Activated T-cell treated with anti-CD3 and anti-CD28 coated beads for 4 hours (primary cell): ENCODE measurements around the gene HDDC3.

Experiments
- DNase-seq: peaks from one replicate; pipeline ENCODE4 v3.0.0-alpha.2; 2020

The HDDC3 gene

DNA sequence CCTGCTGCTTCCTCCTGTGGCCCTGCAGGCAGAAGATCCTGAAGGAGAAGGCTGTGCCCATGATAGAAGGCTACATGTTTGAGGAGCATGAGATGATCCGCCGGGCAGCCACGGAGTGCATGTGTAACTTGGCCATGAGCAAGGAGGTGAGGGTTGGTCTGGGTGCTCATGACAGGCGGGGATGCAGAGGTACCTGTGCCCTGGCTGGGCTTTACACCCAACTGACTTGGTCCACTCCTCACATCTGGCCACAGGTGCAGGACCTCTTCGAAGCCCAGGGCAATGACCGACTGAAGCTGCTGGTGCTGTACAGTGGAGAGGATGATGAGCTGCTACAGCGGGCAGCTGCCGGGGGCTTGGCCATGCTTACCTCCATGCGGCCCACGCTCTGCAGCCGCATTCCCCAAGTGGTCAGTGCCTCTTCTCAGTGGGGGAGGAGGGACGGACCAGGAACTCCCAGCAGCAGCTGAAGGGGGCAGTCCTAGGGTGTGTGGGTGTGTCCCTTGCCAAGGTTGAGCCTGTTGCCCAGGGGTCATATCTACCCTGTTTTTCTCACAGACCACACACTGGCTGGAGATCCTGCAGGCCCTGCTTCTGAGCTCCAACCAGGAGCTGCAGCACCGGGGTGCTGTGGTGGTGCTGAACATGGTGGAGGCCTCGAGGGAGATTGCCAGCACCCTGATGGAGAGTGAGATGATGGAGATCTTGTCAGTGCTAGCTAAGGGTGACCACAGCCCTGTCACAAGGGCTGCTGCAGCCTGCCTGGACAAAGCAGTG lies 20.7 kb upstream of the HDDC3 start:
- DNase-seq = no peak

DNA sequence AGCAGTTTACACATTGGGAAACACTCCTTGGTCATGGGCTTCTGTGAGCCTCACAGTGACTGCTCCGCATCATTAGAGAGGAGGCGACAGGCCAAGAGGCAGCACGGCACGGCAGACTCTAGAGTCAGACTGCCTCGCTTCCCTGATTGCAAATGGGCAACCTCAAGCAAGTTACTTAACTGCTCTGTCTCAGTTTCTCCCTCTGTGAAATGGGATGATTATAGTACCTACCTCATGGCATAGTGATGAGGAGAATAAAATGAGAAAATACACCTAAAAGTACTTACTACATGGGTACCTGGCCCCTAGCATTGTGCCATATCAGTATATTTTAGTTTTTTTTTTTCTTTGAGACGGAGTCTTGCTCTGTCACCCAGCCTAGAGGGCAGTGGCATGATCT lies 18.3 kb upstream of the HDDC3 start:
- DNase-seq = no peak

DNA sequence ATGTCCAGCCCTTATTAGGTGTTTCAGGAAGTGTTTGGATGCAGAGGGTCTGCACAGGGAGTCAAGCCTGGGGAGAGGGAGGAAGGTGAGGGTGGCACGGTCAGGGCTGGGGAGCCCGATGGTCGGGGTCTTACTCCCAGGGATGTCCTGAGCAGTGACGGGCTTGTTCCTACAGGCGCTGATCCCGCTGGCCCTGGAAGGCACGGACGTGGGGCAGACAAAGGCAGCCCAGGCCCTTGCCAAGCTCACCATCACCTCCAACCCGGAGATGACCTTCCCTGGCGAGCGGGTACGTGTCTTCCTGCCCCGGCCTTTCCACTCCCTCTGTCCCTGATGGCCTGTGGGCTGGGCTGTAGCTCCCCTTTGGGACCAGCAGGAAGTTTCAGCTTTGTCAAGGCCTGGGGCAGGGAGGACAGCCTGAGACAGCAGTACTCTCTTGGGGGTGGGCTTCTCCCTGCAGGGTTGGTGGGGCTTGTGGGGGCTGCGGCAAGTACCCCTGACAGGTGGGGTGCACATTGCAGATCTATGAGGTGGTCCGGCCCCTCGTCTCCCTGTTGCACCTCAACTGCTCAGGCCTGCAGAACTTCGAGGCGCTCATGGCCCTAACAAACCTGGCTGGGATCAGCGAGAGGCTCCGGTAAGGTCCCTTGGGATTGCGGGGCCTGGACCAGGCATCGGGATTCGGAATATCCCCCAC lies 17.8 kb upstream of the HDDC3 start:
- DNase-seq = no peak

- no peak for DNase-seq
Measured at GRCh38 chr15:90948506-90948905, 16.2 kb upstream of the HDDC3 start.

GRCh38 chr15:90947577-90948357 lies 15.4 kb upstream of the HDDC3 start:
- DNase-seq = no peak

DNA sequence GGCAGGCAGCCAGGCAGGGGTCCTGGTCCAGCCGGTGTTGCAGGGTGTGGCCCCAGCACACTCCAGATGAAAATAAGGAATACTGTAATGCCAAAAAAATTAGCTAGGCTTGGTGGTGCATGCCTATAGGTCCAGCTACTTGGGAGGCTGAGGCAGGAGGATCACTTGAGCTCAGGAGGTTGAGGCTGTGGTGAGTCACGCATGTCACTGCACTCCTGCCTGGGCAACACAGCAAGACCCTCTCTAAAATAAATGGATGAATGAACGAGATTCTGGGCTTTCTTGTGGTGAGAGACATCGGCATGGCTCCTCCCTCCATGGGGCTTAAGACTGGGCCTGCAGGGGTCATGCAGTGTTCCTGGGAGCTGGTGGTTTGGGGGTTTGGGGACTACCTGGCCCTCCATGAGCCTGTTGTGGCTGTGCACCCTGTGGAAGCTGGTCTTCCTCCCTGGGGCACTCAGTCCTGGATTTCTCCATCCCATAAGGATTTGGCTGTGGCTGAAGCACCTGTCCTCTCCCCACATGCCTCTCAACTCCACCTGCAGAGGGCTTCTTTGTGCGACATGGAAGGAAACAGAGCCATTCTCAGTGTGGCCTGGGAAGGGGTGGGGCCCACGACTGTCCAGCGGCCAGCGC lies 14.7 kb upstream of the HDDC3 start:
- DNase-seq = no peak

DNA sequence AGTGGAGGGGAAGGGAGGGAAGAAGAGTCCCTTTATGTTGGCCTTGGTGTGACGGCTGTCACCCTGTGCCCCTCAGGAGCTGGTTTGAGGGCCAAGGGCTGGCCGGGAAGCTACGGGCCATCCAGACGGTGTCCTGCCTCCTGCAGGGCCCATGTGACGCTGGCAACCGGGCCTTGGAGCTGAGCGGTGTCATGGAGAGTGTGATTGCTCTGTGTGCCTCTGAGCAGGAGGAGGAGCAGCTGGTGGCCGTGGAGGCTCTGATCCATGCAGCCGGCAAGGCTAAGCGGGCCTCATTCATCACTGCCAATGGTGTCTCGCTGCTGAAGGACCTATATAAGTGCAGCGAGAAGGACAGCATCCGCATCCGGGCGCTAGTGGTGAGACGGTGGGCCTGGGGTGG lies 14.2 kb upstream of the HDDC3 start:
- no peak for DNase-seq

- DNase-seq = no peak
Measured at GRCh38 chr15:90945091-90945490, 12.7 kb upstream of the HDDC3 start.

- DNase-seq = no peak
Measured at GRCh38 chr15:90942354-90943120, 10.2 kb upstream of the HDDC3 start.

DNA sequence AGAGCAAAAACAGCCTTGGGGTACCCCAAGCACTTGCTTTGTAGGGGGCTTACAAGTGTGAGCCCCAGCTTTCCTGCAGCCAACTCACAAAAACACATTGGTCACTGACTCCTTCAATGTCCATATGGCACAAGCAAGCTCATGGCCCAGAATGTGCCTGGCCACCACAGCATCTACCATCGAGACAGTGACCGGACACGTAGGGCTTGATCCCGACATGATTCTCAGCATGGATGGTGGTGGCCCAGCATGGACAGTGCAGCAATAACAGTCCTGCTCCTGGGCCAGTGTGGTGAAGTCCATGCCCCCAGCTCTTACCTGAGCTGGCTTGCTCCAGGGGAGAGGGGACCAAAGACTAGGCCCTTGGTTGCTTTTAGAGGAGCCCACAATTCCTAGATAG lies 8.7 kb upstream of the HDDC3 start:
- no peak for DNase-seq

- DNase-seq = no peak
Measured at GRCh38 chr15:90939756-90940155, 7.4 kb upstream of the HDDC3 start.

DNA sequence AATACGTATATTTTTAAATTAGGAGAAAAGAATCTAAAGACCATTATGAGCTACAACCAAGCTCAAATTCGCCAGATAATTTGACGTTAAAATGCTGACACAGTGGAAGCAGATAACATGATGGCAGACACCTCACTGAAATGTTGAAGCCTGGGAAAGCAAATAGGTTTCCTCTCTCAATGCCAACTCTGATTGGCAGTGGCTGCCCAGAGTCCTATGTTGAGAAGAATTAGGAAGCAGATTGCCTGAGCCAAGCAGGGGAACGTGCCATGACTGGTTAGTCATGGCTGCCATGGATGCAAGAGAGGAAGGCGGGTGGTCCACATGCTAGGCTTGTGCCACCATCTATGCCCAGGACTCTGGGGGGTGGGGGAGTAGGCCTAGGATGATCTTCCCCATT lies 5.9 kb upstream of the HDDC3 start:
- DNase-seq = no peak

- DNase-seq = no peak
Measured at GRCh38 chr15:90936823-90937222, 4.5 kb upstream of the HDDC3 start.

DNA sequence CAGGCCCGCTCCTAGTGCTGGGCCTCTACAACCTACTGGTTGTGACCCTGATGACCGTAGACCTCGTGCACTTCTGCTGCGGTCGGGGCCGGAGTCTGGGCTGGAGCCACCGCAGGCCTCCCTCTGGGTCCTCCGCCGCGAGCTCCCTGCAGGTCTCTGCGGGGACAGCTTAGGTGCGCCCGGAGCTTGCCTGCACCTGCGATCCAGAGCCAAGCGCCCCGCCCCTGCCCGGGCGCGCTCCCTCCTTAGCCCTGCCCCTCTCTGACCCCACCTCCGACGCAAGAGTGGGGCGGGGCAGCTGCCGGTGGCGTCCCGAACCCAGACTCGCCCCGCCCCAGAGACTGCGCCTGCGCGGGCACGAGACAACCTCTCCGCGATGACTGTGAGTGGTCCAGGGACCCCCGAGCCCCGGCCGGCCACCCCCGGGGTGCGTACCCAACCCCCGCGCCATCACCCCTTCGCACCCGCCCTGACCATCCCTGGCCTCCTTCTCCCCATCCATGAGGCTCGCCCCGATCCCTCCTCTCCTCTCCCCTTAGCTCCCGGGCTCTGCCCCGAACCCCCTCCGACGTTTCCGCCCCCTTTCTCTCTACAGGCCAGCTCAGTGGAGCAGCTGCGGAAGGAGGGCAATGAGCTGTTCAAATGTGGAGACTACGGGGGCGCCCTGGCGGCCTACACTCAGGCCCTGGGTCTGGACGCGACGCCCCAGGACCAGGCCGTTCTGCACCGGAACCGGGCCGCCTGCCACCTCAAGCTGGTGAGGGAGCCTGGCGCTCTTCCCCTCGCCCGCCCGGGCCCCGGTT lies 2.8 kb upstream of the HDDC3 start, which contains the start of gene UNC45A:
Gene UNC45A, plus strand, starts transcription at position 337 of the 803 bp plus-strand sequence. Its CDS starts 40 bp downstream, at position 377.
- DNase-seq = peak; percentile 95

- peak; percentile 71 for DNase-seq
Measured at GRCh38 chr15:90934256-90934948, 2.1 kb upstream of the HDDC3 start.

DNA sequence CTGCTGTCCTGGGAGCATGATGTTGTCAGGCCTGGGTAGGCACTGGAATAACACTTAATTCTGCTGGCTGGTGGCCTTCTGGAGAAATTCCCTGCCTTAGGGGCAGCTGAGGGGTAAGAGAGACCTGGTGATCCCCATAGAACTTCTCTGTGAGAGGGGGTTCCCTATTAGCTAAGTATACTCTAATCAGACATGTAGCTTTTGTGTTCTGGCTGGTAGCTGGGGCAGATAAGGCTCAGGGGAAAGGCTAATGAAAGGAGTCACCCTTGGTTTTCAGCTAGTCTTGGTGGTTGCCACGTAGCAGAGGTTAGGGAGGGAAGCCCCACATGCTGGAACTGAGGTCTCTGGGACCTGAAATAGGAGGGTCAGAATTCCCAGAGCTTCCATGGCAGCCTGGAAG lies 952 bp upstream of the HDDC3 start:
- DNase-seq = no peak

DNA sequence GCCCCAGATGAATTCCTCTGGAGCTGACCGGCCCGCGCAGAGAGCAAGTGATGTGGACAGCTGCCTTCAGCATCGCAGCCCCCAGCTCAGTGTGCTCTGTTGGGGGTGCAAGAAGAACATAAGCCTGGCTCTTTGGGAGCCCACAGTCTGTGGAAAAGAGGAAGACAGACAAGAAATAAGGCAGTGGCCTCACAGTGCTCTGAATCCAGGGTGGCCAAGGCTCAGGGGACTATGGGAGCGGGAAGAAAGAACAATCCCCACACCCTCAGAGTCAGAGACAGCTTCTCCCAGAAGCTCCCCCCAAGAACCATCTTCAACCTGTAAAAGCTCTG lies 277 bp upstream of the HDDC3 start:
- DNase-seq = no peak

DNA sequence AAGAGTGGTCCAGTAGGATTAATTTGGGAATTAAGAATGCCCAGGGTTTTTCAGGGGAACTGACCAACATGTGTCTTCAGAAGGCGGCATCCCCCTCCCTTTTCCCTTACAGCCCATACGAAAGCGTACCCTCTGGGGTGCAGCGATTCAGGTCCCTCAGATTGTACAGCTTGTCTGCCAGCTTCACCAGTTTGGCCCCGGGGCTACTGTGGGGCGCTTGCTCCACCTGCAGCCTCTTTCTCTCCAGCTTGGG lies 848 bp downstream of the HDDC3 start:
- DNase-seq = no peak

- DNase-seq = no peak
Measured at GRCh38 chr15:90930861-90931574, 1.3 kb downstream of the HDDC3 start.

GRCh38 chr15:90929246-90930019 lies 2.9 kb downstream of the HDDC3 start:
- DNase-seq = no peak
